HUDEP-2 (cell line): ENCODE measurements around the gene LRRIQ3.
"Not testable (repeated sequence)": the region's sequence is repeated elsewhere in the genome, so short reads cannot be mapped to it uniquely, and the experiment has no call there.

Experiments used
- DNase-seq, 76 experiments: peaks; one replicate each; lab custom pipeline; 2025; ENCODE audit not compliant: unreplicated experiment in 76 of 76; lab: John Stamatoyannopoulos, UW

LRRIQ3 gene, protein sequence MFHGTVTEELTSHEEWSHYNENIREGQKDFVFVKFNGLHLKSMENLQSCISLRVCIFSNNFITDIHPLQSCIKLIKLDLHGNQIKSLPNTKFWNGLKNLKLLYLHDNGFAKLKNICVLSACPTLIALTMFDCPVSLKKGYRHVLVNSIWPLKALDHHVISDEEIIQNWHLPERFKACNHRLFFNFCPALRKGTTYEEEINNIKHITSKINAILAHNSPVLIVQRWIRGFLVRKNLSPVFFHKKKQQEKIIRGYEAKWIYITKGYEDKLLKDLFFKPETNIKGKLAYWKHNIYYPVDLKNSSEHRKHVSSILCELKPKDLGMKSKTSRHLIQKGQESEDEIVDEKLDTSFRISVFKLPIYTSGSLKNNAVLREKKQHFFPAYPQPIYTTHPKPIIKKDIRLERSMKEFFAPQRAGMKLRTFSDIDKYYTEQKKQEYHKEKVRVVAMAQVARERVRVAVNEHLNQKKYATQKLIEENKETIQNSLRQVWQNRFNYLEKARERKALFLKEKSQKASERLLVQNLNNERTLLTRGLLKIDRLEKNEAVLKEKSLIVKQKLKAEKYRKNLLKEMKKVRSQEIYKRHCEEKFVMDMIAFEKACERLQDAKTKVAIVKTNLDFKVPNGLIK

DNA sequence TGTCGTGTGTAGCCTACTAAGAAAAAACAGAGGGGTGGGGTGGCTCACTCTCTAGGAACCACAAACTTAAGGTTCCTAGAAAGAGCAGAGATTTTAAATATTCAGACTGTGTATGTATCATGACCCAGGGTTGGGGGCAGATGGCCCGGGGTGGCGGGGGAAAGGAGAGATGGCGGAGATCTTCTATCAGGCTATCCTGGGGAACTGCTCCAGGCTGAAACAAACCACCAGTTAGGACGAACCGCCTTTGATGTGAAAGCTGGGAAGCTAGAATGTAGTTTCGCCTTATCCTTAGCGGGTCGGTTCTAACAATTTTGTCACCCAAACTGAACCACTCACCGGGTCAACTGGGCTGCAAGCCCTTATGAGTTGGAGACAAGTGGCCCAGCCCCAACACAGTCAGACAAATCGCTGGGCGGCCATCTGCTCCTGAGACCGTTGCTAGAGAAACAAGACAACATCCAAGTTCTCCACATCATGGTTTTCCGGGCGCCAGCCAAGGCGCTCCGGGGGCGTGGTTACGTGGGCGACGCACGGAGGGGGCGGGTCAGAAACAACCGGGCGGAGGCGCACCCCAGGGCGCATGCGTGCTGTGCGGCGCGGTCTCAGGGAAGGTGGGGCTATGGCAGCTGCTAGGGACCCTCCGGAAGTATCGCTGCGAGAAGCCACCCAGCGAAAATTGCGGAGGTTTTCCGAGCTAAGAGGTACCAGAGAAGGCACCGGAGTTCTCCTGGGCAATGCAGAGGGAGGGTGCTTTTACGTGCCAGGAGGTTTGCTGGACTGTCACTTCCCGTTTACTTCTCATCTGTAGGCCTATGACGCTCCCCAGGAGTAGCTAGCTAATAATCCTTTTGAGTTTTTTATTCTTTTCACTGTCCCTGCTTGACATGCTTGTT lies at the start of gene LRRIQ3, which contains the start of gene FPGT:
TSS of gene LRRIQ3 (minus strand) at position 520 of the 896 bp plus-strand sequence. CDS start 14,492 bp downstream, outside the sequence.
TSS of gene FPGT (plus strand) at position 586 of the 896 bp plus-strand sequence. CDS start at position 623, 37 bp downstream.
- peak; percentile 12 to 96 (median 88) for DNase-seq

DNA sequence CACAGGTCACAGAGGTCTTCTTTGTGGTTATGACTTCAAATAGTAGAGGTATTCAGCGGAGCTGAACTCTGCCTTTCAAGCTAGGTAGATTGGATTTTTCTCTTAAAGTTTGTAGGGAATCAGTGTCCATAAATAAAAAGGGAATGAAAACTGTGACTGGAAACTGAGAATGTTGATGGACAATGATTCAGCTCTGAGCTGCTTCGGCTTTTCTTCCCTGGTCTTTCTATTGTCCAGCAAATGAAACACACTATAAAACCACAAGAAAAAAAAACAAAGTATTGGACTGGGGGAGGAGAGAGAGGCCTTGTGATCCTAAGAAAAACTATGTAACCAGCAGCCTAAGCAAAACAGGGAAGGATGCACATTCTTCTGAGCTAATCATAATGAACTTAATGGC lies 48.3 kb upstream of the LRRIQ3 start:
- DNase-seq: no peak

DNA sequence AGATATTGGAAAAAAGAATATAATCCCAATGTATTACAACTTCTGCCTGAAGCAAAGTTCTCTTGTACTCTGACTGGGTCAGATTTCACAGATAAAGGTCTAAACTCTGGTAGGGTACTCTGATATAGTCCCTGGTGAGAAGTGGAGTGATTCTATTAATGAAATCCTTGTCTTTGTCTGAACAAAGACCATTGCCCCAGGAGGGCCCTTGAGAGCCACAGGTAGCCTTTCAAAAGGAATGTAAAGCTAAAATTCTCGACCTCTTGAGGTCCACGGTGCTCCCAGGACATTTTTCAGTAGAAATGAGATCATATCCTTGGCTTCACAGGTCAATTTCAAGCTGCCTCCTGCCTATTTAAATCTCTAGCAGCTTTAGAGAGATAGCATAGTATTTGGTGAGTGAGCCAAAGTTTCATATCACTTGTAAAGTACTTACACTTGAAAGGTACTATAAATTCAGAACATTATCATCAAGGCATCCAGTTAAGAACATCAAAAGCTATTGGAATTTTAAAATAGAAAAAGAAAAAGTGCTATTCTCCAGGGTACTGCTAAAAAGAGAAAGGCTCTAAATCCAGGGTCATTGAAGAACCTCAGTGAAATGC lies 47.3 kb upstream of the LRRIQ3 start:
- no peak for DNase-seq

DNA sequence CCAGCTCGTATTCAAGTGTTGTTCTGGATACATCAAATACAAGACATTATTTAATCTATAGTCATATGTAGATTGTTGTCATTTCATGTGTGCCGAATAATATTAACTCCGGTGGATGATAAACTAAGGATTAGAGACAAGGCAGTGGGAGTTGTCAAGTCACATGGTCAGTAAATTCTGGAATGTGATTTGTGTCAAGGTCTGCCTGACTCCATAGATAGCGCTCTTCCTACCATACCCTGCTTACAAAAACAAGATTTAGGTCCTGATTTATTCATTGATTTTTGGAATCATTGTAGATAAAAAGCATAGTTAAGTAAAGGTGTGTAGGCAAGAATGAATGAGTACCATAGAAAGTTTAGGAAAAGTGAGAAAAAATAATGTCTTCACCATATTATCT lies 39.8 kb upstream of the LRRIQ3 start:
- no peak for DNase-seq

DNA sequence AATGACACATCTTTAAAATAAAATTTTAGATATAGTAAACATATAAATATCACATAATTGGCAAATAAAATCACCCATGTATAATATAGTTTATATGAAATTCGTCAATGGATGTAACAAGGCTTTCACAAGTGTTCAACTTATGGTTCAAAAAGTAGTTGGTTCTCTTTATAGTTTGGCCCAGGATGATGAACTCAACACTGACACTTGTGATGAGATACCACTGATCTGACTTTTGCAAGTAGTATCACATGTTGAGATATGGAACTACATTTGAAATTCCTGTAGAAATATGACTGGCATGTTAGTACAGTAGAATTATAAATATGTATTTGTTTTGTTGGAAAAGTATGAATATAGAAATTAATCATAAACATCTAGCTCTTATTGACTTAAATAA lies 39.1 kb upstream of the LRRIQ3 start:
- DNase-seq: no peak

DNA sequence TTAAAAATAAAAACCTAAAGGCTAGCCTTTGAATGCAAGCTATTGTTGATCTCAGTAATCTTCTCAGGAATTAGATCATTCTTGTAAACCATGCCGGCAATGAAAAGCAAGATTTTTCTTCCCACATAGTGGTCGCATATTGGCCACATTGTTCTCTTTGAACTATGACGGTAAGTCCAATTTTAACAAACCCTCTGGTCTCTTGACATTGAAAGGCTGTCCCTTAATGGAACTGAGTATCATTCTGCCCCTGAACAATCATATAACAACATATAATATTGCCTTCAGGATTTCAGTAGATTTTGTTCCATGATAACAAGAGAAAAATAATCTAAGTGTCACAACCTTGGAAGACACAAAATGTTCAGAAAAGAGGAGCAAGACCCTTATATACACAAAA lies 38.5 kb upstream of the LRRIQ3 start:
- no peak for DNase-seq

DNA sequence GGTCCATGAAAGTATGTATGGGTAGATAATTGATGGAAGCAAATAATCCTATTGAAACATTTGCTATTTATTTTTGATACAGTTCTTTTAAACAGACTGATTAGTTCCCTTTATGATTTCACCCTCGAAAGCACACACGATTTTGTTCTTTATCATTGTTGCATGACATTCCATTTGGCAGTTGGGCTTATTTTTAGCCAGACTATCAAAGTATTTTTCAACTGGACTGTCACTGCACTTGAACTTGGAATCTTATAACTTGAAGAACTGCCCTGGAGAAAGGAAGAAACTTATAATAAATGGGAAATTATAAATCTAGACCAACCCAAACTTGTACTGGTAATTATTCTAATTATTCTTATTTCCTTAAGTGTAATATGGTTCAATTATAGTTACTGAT lies 37.2 kb upstream of the LRRIQ3 start, which contains the start of gene TNNI3K:
TSS of gene TNNI3K (plus strand) at position 235 of the 400 bp plus-strand sequence. CDS start at position 300, 65 bp downstream.
- no peak for DNase-seq

DNA sequence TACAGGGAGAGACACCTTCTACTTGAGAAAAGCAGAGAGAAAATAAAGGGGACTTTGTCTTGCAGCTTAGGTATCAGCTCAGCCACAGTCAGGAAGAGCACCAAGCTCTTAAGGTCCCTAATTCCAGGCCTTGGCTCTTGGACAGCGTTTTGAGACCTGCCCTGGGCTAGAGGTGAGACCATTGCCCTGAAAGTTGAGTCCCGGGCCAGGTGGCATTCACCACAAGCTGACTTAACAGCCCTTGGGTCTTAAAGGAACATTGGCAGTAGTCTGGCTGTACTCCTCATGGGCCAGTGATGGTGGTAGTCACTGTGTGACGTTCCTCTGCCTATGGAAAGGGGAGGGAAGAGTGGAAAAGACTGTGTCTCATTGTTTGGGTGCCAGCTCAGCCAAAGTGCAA lies 25.5 kb upstream of the LRRIQ3 start:
- DNase-seq: no peak

DNA sequence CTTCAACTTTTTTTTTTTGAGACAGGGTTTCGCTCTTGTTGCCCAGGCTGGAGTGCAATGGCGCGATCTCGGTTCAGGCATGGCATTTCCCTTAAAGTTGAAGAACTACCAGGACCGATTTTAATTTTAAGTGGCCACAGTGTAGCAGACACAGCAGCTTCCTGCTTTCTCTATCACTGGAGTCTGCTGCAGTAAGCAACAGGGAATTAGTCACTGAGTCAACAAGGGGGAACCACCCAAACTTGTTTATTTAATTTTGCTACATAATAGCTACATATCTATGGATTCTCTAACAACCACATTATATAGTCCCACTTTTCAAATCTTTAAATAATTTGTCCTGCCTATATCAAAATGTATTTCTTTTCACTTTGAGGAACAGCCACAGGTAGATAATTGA lies 24.7 kb upstream of the LRRIQ3 start:
- DNase-seq: no peak

DNA sequence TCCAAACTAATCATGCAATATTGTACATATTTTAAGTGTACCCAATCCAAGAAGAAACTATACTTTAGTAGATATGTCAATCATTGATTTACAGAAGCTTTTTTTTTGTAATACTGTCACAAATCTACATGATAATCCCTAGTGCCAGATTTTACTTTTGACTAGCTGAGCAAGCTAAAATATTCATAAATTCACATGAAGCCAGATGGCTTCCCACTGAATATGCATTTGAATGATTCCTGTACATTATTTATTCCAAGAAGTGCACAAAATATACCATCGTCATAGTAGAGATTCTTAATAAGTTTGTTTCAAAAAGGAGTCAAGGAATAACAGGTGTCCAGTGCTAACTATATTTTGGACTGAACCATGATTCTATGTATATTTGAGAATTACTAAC lies 17.3 kb upstream of the LRRIQ3 start:
- no peak for DNase-seq

DNA sequence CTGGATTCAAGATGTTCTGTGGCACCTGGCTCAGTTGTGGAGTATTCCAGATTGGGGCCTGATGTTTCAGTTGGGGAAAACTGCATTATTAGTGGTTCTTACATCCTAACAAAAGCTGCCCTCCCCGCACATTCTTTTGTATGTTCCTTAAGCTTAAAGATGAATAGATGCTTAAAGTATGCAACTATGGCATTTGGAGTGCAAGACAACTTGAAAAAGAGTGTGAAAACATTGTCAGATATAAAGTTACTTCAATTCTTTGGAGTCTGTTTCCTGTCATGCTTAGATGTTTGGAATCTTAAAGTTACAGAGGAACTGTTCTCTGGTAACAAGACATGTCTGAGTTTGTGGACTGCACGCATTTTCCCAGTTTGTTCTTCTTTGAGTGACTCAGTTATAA lies 7.3 kb upstream of the LRRIQ3 start:
- no peak for DNase-seq

DNA sequence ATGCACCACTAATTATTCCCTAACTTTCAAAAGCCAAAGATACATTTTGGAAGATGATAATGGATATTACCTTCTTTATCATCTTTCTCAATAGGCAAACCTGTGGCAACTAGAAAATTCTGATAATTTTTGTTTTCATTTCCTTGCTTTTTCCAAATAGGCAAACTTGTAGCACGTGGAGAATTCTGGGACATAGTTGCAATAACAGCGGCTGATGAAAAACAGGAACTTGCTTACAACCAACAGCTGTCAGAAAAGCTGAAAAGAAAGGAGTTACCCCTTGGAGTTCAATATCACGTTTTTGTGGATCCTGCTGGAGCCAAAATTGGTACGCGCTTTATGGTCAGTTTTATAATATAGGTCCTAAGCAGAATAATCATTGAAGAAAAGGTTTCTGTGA lies 1.5 kb upstream of the LRRIQ3 start:
- DNase-seq: peak in 9 of 76 experiments; percentile 1 to 29 (median 10)

DNA sequence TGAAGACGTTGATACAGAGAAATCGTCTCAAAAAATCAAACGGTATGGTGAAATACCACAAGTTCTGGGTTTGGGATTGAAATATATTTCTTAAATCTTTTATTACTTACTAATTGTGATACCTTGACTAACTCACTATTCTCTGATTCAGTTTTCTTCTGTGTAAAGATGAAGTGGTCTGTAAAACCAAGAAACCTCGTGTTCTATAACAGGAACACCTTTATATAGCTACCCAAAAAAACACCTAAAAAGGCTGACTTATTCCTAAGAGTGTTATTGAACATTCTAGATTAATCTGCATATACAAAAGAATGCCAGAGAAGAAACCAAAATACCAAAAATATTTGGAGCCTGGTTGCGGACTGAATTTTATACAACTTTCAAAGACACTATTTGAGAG lies 721 bp downstream of the LRRIQ3 start:
- DNase-seq: no peak

DNA sequence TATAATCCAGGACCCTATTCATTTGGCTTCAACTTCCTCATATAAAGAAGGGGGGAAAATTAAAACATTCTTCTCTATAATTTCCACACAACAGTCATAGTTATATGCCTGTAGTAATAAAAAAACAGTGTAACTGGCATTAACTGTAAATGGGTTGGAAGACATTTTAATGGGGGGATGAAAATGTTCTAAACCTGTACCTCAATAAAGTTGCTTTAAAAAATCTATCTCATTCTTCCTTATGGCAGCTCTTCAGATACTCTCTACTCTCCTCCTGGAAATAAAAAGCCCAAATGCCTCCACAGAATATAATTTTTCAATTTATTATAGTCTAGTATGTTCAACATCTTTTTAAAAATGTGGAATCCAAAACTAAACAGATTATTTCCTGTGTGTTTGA lies 2.6 kb downstream of the LRRIQ3 start:
- DNase-seq: no peak

DNA sequence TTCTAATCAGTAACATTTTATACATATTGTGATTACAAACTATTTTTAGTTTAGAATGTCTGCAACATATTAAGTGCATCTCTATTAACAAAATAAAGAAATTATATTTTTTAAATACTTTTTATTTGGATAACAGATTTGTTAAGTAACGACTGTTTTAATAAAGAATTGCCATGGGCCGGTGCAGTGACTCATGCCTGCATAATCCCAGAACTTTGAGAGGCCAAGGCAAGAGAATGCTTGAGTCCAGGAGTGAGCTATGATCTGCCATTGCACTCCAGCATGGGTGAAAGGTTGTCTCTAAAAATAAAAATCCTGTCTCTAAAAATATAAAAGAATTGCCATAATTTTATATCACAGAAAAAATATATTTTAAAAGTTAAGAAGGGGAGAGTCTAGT lies 4.1 kb downstream of the LRRIQ3 start:
- DNase-seq: no peak

DNA sequence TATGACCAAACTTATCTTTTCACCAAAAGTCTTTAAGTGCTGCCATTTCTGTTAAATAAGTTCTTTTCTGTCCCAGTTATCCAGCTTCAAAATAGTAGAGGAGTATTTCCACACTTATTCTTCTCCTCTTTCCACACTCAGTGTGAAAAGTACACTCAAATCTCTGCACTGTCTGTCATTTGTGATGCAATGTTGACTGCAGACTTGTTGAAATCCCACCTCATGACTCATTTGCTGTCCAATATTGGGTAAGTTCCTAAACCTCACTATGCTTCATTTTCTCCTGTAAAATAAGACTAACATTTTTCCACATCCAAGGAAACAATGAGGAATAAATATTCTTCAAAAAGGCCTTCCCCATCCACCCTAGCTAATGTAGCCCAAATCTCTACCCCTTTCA lies 17.5 kb downstream of the LRRIQ3 start:
- DNase-seq: no peak

DNA sequence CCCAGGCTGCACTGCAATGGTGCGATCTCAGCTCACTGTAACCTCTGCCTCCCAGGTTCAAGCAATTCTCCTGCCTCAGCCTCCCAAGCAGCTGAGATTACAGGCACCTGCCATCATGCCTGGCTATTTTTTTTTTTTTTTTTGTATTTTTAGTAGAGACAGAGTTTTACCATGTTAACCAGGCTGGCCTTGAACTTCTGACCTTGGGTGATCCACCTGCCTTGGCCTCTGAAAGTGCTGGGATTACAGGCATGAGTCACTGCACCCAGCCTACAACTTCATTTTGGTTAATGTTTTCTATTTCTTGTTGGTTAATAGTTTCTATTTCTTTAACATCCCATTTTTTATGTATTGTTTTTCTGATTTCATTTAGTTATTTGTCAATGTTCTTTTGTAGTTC lies 23.6 kb downstream of the LRRIQ3 start:
- DNase-seq: not testable (repeated sequence)

DNA sequence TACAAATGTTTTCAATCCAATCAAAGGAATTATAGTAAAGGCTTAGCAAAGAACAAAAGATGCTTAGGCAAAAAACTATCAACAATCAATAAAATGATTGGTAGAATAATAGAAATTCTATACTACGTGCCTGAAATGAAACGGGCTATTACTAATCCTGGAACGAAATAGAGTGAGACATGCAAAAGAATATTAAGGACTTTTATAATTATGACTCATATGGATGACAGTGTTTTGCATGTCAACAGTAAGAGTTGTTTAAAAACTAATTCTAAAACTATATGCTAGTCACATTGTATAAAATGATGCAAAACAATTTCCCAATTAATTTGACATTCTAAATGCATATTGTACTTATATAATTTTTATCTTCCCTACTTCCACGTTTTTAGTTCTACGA lies 35.6 kb downstream of the LRRIQ3 start:
- DNase-seq: no peak

DNA sequence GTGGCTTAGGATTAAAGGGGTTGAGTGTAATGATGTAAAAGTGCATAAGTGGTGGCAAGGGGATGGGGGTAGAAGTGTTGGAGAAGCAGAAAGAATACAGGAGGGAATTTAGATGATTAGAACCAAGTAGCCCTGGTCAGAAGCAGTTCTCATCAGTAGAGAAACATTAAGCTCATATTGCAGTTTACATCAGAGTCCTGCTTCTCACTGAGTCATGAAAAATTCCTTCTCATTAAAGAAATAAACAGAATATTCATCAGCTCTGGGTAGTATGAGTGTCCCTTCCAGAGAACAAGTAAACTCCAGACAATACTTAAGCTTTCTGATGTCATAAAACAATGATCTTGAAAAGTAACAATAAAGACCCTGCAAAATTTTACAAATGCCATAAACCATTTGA lies 36.5 kb downstream of the LRRIQ3 start:
- no peak for DNase-seq

DNA sequence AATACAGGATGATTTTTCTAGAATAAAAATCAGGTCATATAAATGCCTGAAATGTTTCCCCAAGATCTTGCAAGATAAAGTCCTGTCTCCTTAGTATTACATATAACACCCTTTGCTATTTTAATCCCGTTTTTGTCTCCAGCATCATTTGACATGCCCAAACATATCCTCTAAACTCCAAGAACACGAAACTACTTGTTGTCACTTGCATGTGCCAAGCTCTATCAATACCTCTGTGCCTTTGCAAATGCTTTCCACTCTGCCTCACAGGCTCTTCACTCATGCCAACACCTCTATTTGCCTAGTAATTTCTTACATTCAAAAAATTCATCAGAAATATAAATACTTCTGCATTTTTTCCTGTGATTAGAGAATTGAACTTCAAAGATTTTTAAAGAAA lies 37.9 kb downstream of the LRRIQ3 start:
- no peak for DNase-seq

DNA sequence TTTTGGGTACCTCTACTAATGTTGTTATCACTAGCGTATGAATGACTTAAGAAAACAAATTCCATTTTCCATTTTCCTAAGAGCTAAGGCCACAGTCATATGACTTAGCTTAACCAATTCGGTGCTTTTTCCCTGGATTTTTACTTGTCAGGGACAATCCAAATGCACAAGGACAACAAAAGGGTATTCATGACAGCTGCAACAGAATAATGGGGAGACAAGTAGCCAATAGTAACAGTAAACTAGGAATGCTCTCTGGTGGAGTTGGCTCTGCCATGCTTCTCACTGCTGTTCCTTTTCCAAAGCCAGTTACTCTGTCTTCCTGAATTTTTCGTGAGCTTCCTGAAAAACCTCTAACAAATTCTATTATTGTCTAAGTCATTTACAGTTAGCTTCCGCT lies 52.9 kb downstream of the LRRIQ3 start:
- no peak for DNase-seq
